Choroid plexus epithelial cell (primary cell): ENCODE measurements around the gene TOLLIP.

ENCODE experiments used
- DNase-seq: peaks from one replicate; pipeline ENCODE4 v3.0.0-alpha.2; 2010; ENCODE audit warnings: low read depth
- H3K4me3 ChIP-seq: 2 replicates; pipeline ENCODE4 v1.5.1; 2011; ENCODE audit warnings: low read depth, mild to moderate bottlenecking, control low read depth, low read length, moderate library complexity
- TF ChIP-seq, protein P1 (sequence below): conservative IDR thresholded peaks from 2 replicates; pipeline ENCODE4 v1.5.1; 2011; ENCODE audit warnings: low read depth, mild to moderate bottlenecking, control low read depth, inconsistent platforms, low read length, moderate library complexity

TOLLIP gene

DNA sequence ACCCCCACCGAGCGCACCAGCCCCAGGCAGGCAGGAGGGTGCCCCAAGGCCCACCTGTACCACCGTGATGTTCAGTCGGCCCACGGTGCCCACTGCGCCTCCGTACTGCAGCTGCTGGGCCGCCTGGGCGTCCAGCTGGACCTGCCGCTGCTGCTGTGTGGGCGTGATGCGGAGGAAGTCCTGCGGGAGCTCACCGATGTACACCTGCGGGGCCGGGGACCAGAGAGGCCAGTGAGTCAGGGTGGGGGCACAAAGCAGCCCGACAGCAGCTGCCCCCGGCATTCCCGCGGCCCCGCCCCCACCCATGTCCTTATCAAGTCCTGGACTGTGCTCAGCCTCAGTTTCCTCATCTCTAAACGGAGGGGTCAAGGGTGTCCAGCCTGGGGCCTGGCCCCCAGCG is 13.8 kb downstream of the TOLLIP start:
- no peak overlapping the region for H3K4me3 ChIP-seq
- TF ChIP-seq, protein P1, sequence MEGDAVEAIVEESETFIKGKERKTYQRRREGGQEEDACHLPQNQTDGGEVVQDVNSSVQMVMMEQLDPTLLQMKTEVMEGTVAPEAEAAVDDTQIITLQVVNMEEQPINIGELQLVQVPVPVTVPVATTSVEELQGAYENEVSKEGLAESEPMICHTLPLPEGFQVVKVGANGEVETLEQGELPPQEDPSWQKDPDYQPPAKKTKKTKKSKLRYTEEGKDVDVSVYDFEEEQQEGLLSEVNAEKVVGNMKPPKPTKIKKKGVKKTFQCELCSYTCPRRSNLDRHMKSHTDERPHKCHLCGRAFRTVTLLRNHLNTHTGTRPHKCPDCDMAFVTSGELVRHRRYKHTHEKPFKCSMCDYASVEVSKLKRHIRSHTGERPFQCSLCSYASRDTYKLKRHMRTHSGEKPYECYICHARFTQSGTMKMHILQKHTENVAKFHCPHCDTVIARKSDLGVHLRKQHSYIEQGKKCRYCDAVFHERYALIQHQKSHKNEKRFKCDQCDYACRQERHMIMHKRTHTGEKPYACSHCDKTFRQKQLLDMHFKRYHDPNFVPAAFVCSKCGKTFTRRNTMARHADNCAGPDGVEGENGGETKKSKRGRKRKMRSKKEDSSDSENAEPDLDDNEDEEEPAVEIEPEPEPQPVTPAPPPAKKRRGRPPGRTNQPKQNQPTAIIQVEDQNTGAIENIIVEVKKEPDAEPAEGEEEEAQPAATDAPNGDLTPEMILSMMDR = no peak
- no peak for DNase-seq

DNA sequence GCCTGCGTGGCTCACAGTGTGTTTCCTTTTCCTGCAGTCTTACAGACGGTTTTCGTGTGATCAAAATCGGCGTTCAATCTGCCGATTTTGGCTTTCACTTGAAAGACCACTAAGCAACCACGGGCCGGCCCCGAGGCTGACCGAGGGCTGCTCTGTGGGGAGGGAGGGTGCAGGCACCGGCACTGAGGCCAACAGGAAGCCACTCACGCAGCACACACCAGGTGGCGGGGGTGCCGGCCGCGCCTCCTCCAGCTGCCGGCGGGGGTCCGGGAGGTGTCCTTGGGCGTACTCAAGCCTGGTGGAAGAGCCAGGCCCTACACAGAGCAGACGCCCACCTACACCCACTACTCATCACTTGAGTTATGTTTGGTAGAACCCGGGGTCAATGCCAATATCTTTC is 14.3 kb downstream of the TOLLIP start:
- no peak overlapping the region for H3K4me3 ChIP-seq
- DNase-seq = no peak
- TF ChIP-seq, protein P1 = no peak

DNA sequence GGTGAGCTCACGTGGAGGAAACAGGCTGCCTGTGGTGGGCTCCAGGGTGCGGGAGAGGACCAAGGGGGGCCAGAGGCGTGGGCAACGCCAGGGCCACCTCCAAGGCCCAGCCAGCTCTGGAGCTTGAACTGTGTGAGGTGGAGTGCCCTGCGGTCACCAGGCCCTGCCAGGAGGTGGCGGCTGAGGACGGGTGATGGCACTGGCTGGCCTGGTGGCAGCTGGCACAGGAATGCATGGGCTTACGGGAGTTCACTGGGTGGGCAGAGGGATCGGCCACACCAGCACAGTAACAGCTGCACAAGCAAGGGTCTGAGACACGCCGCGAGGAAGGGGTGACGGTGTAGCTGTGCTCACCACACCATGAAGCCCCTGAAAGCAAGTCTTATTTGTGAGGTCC is 15.8 kb downstream of the TOLLIP start:
- no peak for DNase-seq
- no peak overlapping the region for H3K4me3 ChIP-seq
- TF ChIP-seq, protein P1 = no peak

DNA sequence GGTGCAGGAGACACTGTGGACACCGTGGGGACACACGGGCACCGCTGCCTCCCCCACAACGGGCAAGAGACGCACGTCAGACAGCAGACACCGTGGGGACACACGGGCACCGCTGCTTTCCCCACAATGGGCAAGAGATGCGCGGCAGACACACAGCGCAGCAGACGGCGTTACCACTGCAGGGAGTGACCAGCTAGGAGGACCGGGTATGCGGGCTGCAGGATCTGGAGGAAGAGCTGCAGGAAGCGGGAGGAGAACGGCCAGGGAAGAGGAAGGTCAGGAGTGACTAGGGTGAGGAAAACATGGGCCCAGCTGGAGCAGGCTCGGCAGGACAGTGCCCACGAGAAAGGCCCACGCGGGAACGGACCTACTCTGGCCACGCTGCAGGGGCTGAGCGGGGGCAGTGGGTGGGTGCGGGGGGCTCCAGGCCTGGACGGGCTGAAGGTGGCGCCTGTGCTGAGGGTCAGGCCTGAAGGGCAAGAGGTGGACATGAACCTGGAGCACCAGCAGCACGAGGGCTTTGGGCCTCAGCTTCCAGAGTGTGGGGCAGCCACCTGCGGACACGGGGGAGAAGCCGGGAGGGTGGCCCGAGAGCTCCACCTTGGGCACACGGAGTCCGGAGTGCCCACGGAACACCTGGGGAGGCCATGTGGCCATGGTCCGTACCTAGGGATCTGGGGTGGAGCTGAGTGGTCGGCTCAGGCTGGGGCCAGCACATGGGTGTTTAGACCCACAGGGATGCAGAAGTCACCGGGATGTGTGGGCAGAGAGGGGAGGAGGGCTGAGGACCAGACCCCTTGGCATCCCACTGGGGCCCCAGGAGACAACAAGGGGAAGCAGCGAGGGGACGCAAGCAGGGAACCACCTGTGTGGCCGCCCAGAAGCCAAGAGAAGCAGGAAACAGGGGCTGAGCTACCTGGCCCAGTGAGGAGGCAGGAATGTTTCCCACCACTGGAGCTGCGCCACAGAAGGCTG is 16.5 kb downstream of the TOLLIP start:
- no peak overlapping the region for H3K4me3 ChIP-seq
- no peak for DNase-seq
- TF ChIP-seq, protein P1 = no peak

DNA sequence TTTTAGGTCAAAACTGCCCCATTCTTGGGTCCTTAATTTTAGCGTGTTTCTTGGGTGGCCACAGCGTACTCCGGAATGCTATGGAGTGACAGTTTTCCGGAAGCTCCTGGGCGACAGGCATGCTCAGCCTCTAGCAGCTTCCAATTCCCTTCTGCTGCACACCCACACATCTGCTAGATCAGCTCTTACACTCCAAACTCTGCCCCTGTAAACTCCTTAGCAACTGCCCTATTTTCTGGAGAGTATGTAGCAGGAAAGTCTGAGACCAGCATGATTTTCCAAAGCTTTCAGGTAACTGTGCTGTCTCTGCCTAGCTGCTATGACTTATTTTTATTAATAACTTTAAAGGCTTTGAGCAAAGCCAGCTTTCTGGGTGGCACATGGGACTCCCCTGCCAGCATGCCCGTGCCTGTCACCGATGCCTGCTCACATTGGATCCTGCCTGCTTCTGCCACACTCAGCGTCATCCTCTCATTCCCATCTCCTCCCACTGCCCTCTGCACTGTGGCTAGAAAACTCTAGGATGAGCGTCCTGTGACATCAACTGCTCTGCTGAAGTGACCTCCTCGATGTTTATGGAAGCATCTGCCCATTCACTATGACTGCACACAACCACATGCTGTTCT is 17.3 kb downstream of the TOLLIP start:
- DNase-seq = no peak
- TF ChIP-seq, protein P1 = no peak
- H3K4me3 ChIP-seq = no peak overlapping the region

DNA sequence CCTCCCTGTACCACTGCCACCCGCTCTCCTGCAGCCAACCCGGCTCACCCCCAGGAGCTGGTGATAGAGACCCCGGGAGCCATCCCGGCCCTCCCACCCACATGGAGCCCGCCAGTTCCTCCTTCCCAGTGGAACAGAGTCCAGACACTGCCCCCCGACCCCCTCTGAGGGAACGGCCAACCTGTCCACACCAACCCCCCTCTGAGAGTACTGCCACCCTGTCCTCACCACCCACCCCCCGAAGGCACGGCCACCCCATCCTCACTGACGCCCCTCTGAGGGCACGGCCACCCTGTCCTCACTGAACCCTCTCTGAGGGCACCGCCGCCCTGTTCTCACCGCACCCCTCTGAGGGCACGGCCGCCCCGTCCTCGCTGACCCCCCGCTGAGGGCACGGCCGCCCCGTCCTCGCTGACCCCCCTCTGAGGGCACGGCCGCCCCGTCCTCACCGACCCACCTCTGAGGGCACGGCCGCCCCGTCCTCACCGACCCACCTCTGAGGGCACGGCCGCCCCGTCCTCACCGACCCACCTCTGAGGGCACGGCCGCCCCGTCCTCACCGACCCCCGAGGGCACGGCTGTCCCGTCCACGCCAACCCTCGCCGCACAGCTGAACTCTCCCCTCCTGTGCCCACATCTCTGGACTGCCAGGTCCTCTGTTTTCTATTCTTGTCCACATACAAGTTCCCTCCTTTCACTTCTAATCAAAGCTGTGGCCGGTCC is 18.0 kb downstream of the TOLLIP start:
- H3K4me3 ChIP-seq = no peak overlapping the region
- no peak for DNase-seq
- TF ChIP-seq, protein P1 = no peak
